ENCODE data around the gene BACH2.

The BACH2 gene

DNA sequence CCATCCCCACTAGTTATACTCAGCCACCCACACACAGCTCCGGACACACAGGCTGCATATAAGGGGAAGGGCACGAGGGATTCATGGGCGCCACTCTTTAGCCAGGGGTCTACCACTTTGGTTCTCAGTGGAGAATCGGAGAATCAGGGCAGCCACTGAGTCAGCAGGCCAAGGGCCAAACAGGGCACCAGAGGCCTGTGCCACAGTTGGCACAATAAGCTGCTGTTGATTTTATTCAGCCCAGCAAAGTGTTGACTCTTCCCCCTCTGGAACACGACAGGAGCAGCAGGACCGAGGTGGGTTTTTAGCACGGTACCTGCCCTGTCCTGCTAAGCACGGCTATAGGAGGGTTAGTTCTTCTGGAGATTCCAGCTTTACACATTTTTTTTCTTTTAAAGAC, 354.0 kb downstream of the BACH2 start:
- H2AFZ ChIP-seq (ENCODE audit: low read length), result no peak overlapping the region
- no peak overlapping the region for H2BK120ac ChIP-seq (ENCODE audit: low read depth, low read length)
- H2AK5ac ChIP-seq (ENCODE audit: low read depth, low read length), result no peak overlapping the region
- no peaks in the 10 kb centered on the region for H3K36me3 ChIP-seq (replicated peaks in 1 of 2; ENCODE audit: control insufficient read depth in 2 of 2, insufficient read depth in 2 of 2, low read length in 2 of 2)
- no peak overlapping the region for H3K14ac ChIP-seq (ENCODE audit: low read length)
- no peak overlapping the region for H3K27ac ChIP-seq (replicated peaks; ENCODE audit: low read length)
- no peak overlapping the region for H4K8ac ChIP-seq (ENCODE audit: low read depth, low read length)
- H3K79me1 ChIP-seq (ENCODE audit: low read depth, low read length), result no peaks in the 10 kb centered on the region
- no peak overlapping the region for H3K4me2 ChIP-seq (ENCODE audit: insufficient read depth, low read length, poor library complexity, severe bottlenecking)
- no CpG with 5 or more reads among the region's 8 CpGs for WGBS, 2 donors (ENCODE audit: extremely low coverage in 2 of 2, insufficient read length in 2 of 2, insufficient replicate concordance in 1 of 2)
- H3K4me1 ChIP-seq (ENCODE audit: control insufficient read depth in 2 of 2, insufficient read depth in 1 of 2, low read depth in 1 of 2, low read length in 2 of 2), result no peaks in the 10 kb centered on the region
- no peak for DNase-seq (ENCODE audit: low spot score)
- no peak overlapping the region for H2BK5ac ChIP-seq (ENCODE audit: low read length)
- no peak overlapping the region for H3K4ac ChIP-seq (ENCODE audit: low read length)
- H3K4me3 ChIP-seq (ENCODE audit: low read length in 2 of 2), result no peak overlapping the region
- H3K23ac ChIP-seq (ENCODE audit: low read depth, low read length, poor library complexity), result no peak overlapping the region
- H4K91ac ChIP-seq (ENCODE audit: low read depth, low read length, poor library complexity), result no peak overlapping the region
- peaks cover 0 to 6% of the 10 kb centered on the region in 2 donors for H3K9me3 ChIP-seq (replicated peaks in 1 of 2; ENCODE audit: control insufficient read depth in 2 of 2, insufficient read depth in 1 of 2, low read depth in 1 of 2, low read length in 2 of 2)
- no peak overlapping the region for H2BK15ac ChIP-seq (ENCODE audit: low read length)
- H3K9ac ChIP-seq (ENCODE audit: low read depth, low read length, poor library complexity), result no peak overlapping the region
- no peak overlapping the region for H3K18ac ChIP-seq (ENCODE audit: low read length)
- no peaks in the 10 kb centered on the region for H3K27me3 ChIP-seq (ENCODE audit: control insufficient read depth in 3 of 3, insufficient read depth in 3 of 3, low read depth in 1 of 3, low read length in 3 of 3)
- no peak overlapping the region for H2BK12ac ChIP-seq (ENCODE audit: low read length)

DNA sequence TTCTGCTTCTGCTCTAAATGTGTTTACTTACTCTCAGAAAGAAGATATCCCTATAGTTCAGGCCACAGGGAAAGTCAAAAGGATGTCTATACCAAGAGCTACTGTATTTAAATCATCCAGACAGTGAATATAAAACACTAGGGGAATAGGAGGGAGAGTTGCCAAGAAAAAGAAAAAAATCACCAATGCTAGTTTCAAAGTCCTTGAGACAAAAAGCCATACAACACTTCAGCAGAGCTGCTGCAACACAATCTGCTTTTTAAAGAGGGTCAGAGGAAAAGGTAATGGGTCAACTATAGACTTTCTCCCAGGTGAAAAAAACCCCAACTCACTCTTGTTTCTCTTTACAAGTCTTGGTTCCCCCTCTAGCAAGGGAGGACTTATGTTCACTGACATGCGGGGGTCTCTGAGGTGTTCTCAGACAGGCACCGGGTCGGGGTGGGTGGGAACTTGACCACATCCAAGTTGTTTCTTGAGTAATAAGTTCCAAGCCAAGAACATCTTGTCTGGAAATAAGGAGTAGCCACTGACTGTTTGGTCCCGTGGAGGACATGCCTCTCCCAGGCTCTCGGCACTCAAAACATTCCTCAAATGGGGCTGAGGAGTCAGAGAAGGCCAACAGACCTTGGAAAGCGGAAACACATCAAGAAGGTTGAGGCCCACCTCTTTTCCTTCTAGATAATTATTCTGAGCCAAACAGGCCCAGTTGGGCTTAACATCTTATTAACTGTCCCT, 354.7 kb downstream of the BACH2 start:
- no peak overlapping the region for H2BK120ac ChIP-seq (ENCODE audit: low read depth, low read length)
- no peak overlapping the region for H2BK12ac ChIP-seq (ENCODE audit: low read length)
- H3K4me3 ChIP-seq (ENCODE audit: low read length in 2 of 2), result no peak overlapping the region
- H3K36me3 ChIP-seq (replicated peaks in 1 of 2; ENCODE audit: control insufficient read depth in 2 of 2, insufficient read depth in 2 of 2, low read length in 2 of 2), result no peaks in the 10 kb centered on the region
- H3K9ac ChIP-seq (ENCODE audit: low read depth, low read length, poor library complexity), result no peak overlapping the region
- no peaks in the 10 kb centered on the region for H3K27me3 ChIP-seq (ENCODE audit: control insufficient read depth in 3 of 3, insufficient read depth in 3 of 3, low read depth in 1 of 3, low read length in 3 of 3)
- H2BK5ac ChIP-seq (ENCODE audit: low read length), result no peak overlapping the region
- no peak overlapping the region for H2AK5ac ChIP-seq (ENCODE audit: low read depth, low read length)
- no peak overlapping the region for H3K4me2 ChIP-seq (ENCODE audit: insufficient read depth, low read length, poor library complexity, severe bottlenecking)
- WGBS, 2 donors (ENCODE audit: extremely low coverage in 2 of 2, insufficient read length in 2 of 2, insufficient replicate concordance in 1 of 2), result no CpG with 5 or more reads among the region's 6 CpGs
- no peak overlapping the region for H3K4ac ChIP-seq (ENCODE audit: low read length)
- H2AFZ ChIP-seq (ENCODE audit: low read length), result no peak overlapping the region
- no peak overlapping the region for H4K91ac ChIP-seq (ENCODE audit: low read depth, low read length, poor library complexity)
- no peak overlapping the region for H3K27ac ChIP-seq (replicated peaks; ENCODE audit: low read length)
- no peaks in the 10 kb centered on the region for H3K4me1 ChIP-seq (ENCODE audit: control insufficient read depth in 2 of 2, insufficient read depth in 1 of 2, low read depth in 1 of 2, low read length in 2 of 2)
- peaks cover 0 to 6% of the 10 kb centered on the region in 2 donors for H3K9me3 ChIP-seq (replicated peaks in 1 of 2; ENCODE audit: control insufficient read depth in 2 of 2, insufficient read depth in 1 of 2, low read depth in 1 of 2, low read length in 2 of 2)
- H3K18ac ChIP-seq (ENCODE audit: low read length), result no peak overlapping the region
- no peak overlapping the region for H2BK15ac ChIP-seq (ENCODE audit: low read length)
- no peak overlapping the region for H3K23ac ChIP-seq (ENCODE audit: low read depth, low read length, poor library complexity)
- H4K8ac ChIP-seq (ENCODE audit: low read depth, low read length), result no peak overlapping the region
- no peaks in the 10 kb centered on the region for H3K79me1 ChIP-seq (ENCODE audit: low read depth, low read length)
- DNase-seq (ENCODE audit: low spot score), result no peak
- no peak overlapping the region for H3K14ac ChIP-seq (ENCODE audit: low read length)

- Histone ChIP-seq H3K23ac (ENCODE audit: low read depth, low read length, poor library complexity) (no peak overlapping the region), H3K27me3 (ENCODE audit: control insufficient read depth in 3 of 3, insufficient read depth in 3 of 3, low read depth in 1 of 3, low read length in 3 of 3) (no peaks in the 10 kb centered on the region), H2AK5ac (ENCODE audit: low read depth, low read length) (no peak overlapping the region), H3K4me1 (ENCODE audit: control insufficient read depth in 2 of 2, insufficient read depth in 1 of 2, low read depth in 1 of 2, low read length in 2 of 2) (no peaks in the 10 kb centered on the region), H3K27ac (replicated peaks; ENCODE audit: low read length) (no peak overlapping the region), H3K9me3 (replicated peaks in 1 of 2; ENCODE audit: control insufficient read depth in 2 of 2, insufficient read depth in 1 of 2, low read depth in 1 of 2, low read length in 2 of 2) (peaks cover 0 to 6% of the 10 kb centered on the region in 2 donors), H3K79me1 (ENCODE audit: low read depth, low read length) (no peaks in the 10 kb centered on the region), H3K9ac (ENCODE audit: low read depth, low read length, poor library complexity) (no peak overlapping the region), H2BK120ac (ENCODE audit: low read depth, low read length) (no peak overlapping the region), H2AFZ (ENCODE audit: low read length) (no peak overlapping the region), H4K91ac (ENCODE audit: low read depth, low read length, poor library complexity) (no peak overlapping the region), H3K18ac (ENCODE audit: low read length) (no peak overlapping the region), H2BK15ac (ENCODE audit: low read length) (no peak overlapping the region), H2BK5ac (ENCODE audit: low read length) (no peak overlapping the region), H2BK12ac (ENCODE audit: low read length) (no peak overlapping the region), H3K4ac (ENCODE audit: low read length) (no peak overlapping the region), H3K4me2 (ENCODE audit: insufficient read depth, low read length, poor library complexity, severe bottlenecking) (no peak overlapping the region), H4K8ac (ENCODE audit: low read depth, low read length) (no peak overlapping the region), H3K14ac (ENCODE audit: low read length) (no peak overlapping the region), H3K4me3 (ENCODE audit: low read length in 2 of 2) (no peak overlapping the region), H3K36me3 (replicated peaks in 1 of 2; ENCODE audit: control insufficient read depth in 2 of 2, insufficient read depth in 2 of 2, low read length in 2 of 2) (peaks cover 0 to 3% of the 10 kb centered on the region in 2 donors)
- no CpG with 5 or more reads among the region's 15 CpGs for WGBS, 2 donors (ENCODE audit: extremely low coverage in 2 of 2, insufficient read length in 2 of 2, insufficient replicate concordance in 1 of 2)
- DNase-seq (ENCODE audit: low spot score), result no peak
Measured at GRCh38 chr6:89941031-89941762, 355.4 kb downstream of the BACH2 start.

DNA sequence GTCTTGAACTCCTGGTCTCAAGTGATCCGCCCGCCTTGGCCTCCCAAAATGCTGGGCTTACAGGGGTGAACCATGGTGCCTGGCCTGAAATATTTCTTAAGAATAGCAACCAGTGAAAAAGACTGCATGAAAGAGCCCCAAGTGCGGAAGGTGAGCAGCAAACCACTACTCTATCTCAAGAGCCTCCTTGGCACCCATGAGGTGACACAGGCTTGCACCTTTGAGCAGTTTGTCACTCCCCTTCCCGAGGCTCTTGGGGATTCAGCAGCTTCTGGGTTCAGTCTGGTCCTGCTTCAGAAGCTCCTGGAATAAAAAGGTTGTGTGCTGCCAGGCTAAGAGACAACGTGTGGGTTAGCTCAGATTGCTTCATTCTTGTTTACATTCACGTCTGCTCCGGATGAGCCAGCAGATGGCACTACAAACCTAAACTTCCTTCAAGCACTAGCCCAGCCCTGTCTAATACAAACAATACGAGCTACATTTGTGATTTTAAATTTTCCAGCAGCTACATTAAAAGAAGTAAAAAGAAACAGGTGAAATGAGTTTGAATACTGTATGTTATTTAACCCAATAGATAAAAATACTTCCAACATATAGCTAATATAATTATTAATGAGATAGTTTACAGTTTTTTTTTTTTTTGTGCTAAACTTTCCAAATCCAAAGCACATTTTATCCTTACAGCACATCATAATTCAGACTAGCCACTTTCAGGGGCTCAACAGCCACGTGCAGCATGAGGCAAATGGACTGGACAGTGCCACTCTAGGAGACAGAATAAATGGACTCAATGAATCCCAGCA, 356.2 kb downstream of the BACH2 start:
- WGBS, 2 donors (ENCODE audit: extremely low coverage in 2 of 2, insufficient read length in 2 of 2, insufficient replicate concordance in 1 of 2), result no CpG with 5 or more reads among the region's 9 CpGs
- H3K9me3 ChIP-seq (replicated peaks in 1 of 2; ENCODE audit: control insufficient read depth in 2 of 2, insufficient read depth in 1 of 2, low read depth in 1 of 2, low read length in 2 of 2), result peaks cover 0 to 6% of the 10 kb centered on the region in 2 donors
- no peak overlapping the region for H2BK5ac ChIP-seq (ENCODE audit: low read length)
- no peaks in the 10 kb centered on the region for H3K79me1 ChIP-seq (ENCODE audit: low read depth, low read length)
- H2BK120ac ChIP-seq (ENCODE audit: low read depth, low read length), result no peak overlapping the region
- H3K4me3 ChIP-seq (ENCODE audit: low read length in 2 of 2), result no peak overlapping the region
- H2AFZ ChIP-seq (ENCODE audit: low read length), result no peak overlapping the region
- no peak overlapping the region for H3K18ac ChIP-seq (ENCODE audit: low read length)
- H3K23ac ChIP-seq (ENCODE audit: low read depth, low read length, poor library complexity), result no peak overlapping the region
- H3K36me3 ChIP-seq (replicated peaks in 1 of 2; ENCODE audit: control insufficient read depth in 2 of 2, insufficient read depth in 2 of 2, low read length in 2 of 2), result peaks cover 0 to 3% of the 10 kb centered on the region in 2 donors
- H3K4me2 ChIP-seq (ENCODE audit: insufficient read depth, low read length, poor library complexity, severe bottlenecking), result no peak overlapping the region
- no peak overlapping the region for H3K9ac ChIP-seq (ENCODE audit: low read depth, low read length, poor library complexity)
- no peaks in the 10 kb centered on the region for H3K4me1 ChIP-seq (ENCODE audit: control insufficient read depth in 2 of 2, insufficient read depth in 1 of 2, low read depth in 1 of 2, low read length in 2 of 2)
- no peak overlapping the region for H2BK12ac ChIP-seq (ENCODE audit: low read length)
- no peak overlapping the region for H3K27ac ChIP-seq (replicated peaks; ENCODE audit: low read length)
- no peak overlapping the region for H2BK15ac ChIP-seq (ENCODE audit: low read length)
- H3K14ac ChIP-seq (ENCODE audit: low read length), result no peak overlapping the region
- no peak overlapping the region for H2AK5ac ChIP-seq (ENCODE audit: low read depth, low read length)
- H3K4ac ChIP-seq (ENCODE audit: low read length), result no peak overlapping the region
- peak; percentile 58 for DNase-seq (ENCODE audit: low spot score)
- H4K91ac ChIP-seq (ENCODE audit: low read depth, low read length, poor library complexity), result no peak overlapping the region
- H3K27me3 ChIP-seq (ENCODE audit: control insufficient read depth in 3 of 3, insufficient read depth in 3 of 3, low read depth in 1 of 3, low read length in 3 of 3), result no peaks in the 10 kb centered on the region
- H4K8ac ChIP-seq (ENCODE audit: low read depth, low read length), result no peak overlapping the region
